Esophagus squamous epithelium (tissue), 4 donors: ENCODE results near the gene EEF1A2.

Experiments
- POLR2A ChIP-seq, 4 donors: fragments of 450-650 bp; IDR thresholded peaks; one replicate each; pipeline ENCODE4 v1.6.1; 2017; ENCODE audit warnings: antibody characterized with exemption in 4 of 4, mild to moderate bottlenecking in 4 of 4, moderate library complexity in 3 of 4
- TF ChIP-seq, protein P1 (sequence below), 6 experiments: fragments of 450-650 bp in 4 of 6; fragments of 200-600 bp in 2 of 6; sonication (generic) in 2 of 6; IDR thresholded peaks; one replicate each; pipeline ENCODE4 v1.5.1; 2016 to 2019; ENCODE audit warnings: antibody characterized with exemption in 6 of 6, mild to moderate bottlenecking in 4 of 6, moderate library complexity in 4 of 6

- TF ChIP-seq, protein P1, sequence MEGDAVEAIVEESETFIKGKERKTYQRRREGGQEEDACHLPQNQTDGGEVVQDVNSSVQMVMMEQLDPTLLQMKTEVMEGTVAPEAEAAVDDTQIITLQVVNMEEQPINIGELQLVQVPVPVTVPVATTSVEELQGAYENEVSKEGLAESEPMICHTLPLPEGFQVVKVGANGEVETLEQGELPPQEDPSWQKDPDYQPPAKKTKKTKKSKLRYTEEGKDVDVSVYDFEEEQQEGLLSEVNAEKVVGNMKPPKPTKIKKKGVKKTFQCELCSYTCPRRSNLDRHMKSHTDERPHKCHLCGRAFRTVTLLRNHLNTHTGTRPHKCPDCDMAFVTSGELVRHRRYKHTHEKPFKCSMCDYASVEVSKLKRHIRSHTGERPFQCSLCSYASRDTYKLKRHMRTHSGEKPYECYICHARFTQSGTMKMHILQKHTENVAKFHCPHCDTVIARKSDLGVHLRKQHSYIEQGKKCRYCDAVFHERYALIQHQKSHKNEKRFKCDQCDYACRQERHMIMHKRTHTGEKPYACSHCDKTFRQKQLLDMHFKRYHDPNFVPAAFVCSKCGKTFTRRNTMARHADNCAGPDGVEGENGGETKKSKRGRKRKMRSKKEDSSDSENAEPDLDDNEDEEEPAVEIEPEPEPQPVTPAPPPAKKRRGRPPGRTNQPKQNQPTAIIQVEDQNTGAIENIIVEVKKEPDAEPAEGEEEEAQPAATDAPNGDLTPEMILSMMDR (IDR thresholded peaks at IDR 0.05) = no peak
- TF ChIP-seq POLR2A (IDR thresholded peaks at IDR 0.05) = no peak
Measured at GRCh38 chr20:63490416-63490815, 8.5 kb downstream of the EEF1A2 start.
